ENCODE measurements around the gene CAMTA1. TPM values are rescaled to one million over a fixed set of nuclear protein-coding genes. Genes with fewer than 3 reads are reported as not detected.

The CAMTA1 gene
- total RNA-seq, 4 donors from 2014 or later: 86.3 to 170 (median 132) TPM

- Histone ChIP-seq H3K4me1 (peaks cover 0 to 10% (median 0%) of the 10 kb centered on the region in 3 donors), H3K27me3 (peaks cover 34% of the 10 kb centered on the region), H3K36me3 (no peaks in the 10 kb centered on the region), H3K27ac (no peak overlapping the region), H3K4me3 (no peak overlapping the region), H3K9me3 (no peaks in the 10 kb centered on the region)
- ATAC-seq: no peak
- no peak for TF ChIP-seq EP300 (IDR thresholded peaks at IDR 0.05)
- TF ChIP-seq, protein P1, sequence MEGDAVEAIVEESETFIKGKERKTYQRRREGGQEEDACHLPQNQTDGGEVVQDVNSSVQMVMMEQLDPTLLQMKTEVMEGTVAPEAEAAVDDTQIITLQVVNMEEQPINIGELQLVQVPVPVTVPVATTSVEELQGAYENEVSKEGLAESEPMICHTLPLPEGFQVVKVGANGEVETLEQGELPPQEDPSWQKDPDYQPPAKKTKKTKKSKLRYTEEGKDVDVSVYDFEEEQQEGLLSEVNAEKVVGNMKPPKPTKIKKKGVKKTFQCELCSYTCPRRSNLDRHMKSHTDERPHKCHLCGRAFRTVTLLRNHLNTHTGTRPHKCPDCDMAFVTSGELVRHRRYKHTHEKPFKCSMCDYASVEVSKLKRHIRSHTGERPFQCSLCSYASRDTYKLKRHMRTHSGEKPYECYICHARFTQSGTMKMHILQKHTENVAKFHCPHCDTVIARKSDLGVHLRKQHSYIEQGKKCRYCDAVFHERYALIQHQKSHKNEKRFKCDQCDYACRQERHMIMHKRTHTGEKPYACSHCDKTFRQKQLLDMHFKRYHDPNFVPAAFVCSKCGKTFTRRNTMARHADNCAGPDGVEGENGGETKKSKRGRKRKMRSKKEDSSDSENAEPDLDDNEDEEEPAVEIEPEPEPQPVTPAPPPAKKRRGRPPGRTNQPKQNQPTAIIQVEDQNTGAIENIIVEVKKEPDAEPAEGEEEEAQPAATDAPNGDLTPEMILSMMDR (IDR thresholded peaks at IDR 0.05): no peak
- no peak for TF ChIP-seq POLR2A (IDR thresholded peaks at IDR 0.05)
- TF ChIP-seq POLR2AphosphoS5 (IDR thresholded peaks at IDR 0.05): no peak
- 100% methylated on average over 6 of the region's 14 CpGs; no CpG with 5 or more reads in 1 of the 2 donors for WGBS, 2 donors (ENCODE audit: low coverage in 1 of 2)
Measured at GRCh38 chr1:7018826-7019225, 233.6 kb downstream of the CAMTA1 start.

DNA sequence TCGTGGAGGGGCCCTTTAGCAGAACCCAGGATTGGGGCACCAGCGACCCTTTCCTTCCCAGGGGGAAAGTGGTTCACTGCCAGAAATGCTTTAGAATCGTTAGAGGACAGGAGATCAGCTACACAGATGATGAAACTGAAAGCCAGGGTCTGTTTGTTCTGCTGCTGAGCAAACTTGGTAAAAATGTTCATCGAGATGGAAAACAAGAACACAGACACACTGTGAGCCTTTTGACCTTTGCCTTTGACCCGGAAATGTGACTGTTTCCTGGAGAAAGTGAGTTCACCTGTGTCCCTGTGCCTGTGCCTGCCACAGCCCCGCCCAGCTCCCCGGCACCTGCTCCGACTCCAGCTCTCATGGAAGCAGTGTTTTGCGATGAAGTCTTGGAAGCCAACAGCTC lies 234.3 kb downstream of the CAMTA1 start:
- peaks cover 34% of the 10 kb centered on the region for H3K27me3 ChIP-seq
- TF ChIP-seq POLR2AphosphoS5 (IDR thresholded peaks at IDR 0.05) (no peak), EP300 (IDR thresholded peaks at IDR 0.05) (no peak)
- TF ChIP-seq, protein P1 (IDR thresholded peaks at IDR 0.05): no peak
- 63 to 75% methylated on average over 5 to 8 of the region's 9 CpGs for WGBS, 2 donors (ENCODE audit: low coverage in 1 of 2)
- H3K9me3 ChIP-seq: no peaks in the 10 kb centered on the region
- peaks cover 0 to 3% (median 0%) of the 10 kb centered on the region in 3 donors for H3K4me1 ChIP-seq
- no peak overlapping the region for H3K27ac ChIP-seq
- no peak overlapping the region for H3K4me3 ChIP-seq
- no peak for ATAC-seq
- no peaks in the 10 kb centered on the region for H3K36me3 ChIP-seq

- WGBS, 2 donors (ENCODE audit: low coverage in 1 of 2): 60 to 61% methylated on average over 2 to 3 of the region's 3 CpGs
- H3K27me3 ChIP-seq: peaks cover 34% of the 10 kb centered on the region
Measured at GRCh38 chr1:7022058-7022457, 236.8 kb downstream of the CAMTA1 start.

DNA sequence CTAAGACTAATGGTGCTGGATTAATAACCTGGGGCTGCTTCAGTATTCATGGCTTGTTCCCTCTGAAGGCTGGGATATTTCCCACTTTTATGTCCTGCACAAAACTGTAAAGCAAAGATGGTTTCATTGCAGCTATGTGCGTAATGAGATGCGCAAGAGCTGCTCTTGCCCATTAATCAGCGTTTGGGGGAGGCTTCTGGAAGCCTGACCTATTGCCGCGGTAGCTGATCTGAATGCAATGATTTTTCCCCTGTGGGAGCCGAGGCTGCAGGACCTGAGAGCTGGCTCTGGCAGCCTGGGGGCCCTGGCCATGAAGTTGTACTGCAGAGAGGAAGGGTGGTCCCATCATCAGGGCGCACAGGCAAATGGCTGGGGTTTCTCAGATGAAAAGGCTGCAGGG lies 239.8 kb downstream of the CAMTA1 start:
- Histone ChIP-seq H3K27ac (no peak overlapping the region), H3K36me3 (no peaks in the 10 kb centered on the region), H3K4me1 (no peaks in the 10 kb centered on the region), H3K4me3 (no peak overlapping the region), H3K9me3 (no peaks in the 10 kb centered on the region), H3K27me3 (peaks cover 21% of the 10 kb centered on the region)
- 80 to 88% methylated on average over 3 to 6 of the region's 7 CpGs for WGBS, 2 donors (ENCODE audit: low coverage in 1 of 2)
- TF ChIP-seq POLR2A (IDR thresholded peaks at IDR 0.05) (no peak), POLR2AphosphoS5 (IDR thresholded peaks at IDR 0.05) (no peak), EP300 (IDR thresholded peaks at IDR 0.05) (no peak)
- TF ChIP-seq, protein P1 (IDR thresholded peaks at IDR 0.05): no peak
- no peak for ATAC-seq

More at GRCh38 chr1:7022058-7022457, 236.8 kb downstream of the CAMTA1 start:
- Histone ChIP-seq H3K4me1 (no peaks in the 10 kb centered on the region), H3K4me3 (no peak overlapping the region), H3K27ac (no peak overlapping the region), H3K9me3 (no peaks in the 10 kb centered on the region), H3K36me3 (no peaks in the 10 kb centered on the region)
- ATAC-seq: no peak
- no peak for TF ChIP-seq EP300 (IDR thresholded peaks at IDR 0.05)
- TF ChIP-seq POLR2AphosphoS5 (IDR thresholded peaks at IDR 0.05): no peak
- TF ChIP-seq, protein P1 (IDR thresholded peaks at IDR 0.05): no peak
- no peak for TF ChIP-seq POLR2A (IDR thresholded peaks at IDR 0.05)

DNA sequence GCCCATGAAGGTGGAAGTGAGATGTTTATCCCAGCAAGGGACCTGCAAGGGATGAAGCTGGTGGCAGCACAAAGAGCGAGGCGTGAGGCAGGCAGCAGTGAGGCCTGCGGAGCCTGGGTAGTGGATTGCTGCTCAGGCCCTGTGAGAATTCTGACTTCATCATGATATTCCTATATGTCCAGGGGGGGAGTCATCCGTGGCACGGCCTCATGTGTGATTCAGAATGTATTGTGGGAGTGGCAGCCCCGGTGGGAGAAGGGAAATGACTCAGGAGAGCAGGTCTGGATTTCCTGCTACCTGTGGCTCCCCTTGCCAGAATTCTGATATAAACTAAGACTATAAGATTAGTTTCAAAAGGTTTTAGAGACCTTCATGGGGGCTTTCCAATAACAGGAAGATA lies 240.9 kb downstream of the CAMTA1 start:
- Histone ChIP-seq H3K36me3 (no peaks in the 10 kb centered on the region), H3K27ac (no peak overlapping the region), H3K9me3 (no peaks in the 10 kb centered on the region), H3K4me1 (no peaks in the 10 kb centered on the region), H3K27me3 (peaks cover 10% of the 10 kb centered on the region), H3K4me3 (no peak overlapping the region)
- no peak for ATAC-seq
- WGBS, 2 donors (ENCODE audit: low coverage in 1 of 2): 76% methylated on average over 6 of the region's 6 CpGs; no CpG with 5 or more reads in 1 of the 2 donors
- no peak for TF ChIP-seq POLR2AphosphoS5 (IDR thresholded peaks at IDR 0.05)
- no peak for TF ChIP-seq POLR2A (IDR thresholded peaks at IDR 0.05)
- TF ChIP-seq, protein P1 (IDR thresholded peaks at IDR 0.05): no peak
- no peak for TF ChIP-seq EP300 (IDR thresholded peaks at IDR 0.05)
